Naive thymus-derived CD4-positive, alpha-beta T cell (primary cell): ENCODE data around the gene ATOH8. TPM values are rescaled to one million over a fixed set of nuclear protein-coding genes. Genes with fewer than 3 reads are reported as not detected.
"Not testable (repeated sequence)": the region's sequence is repeated elsewhere in the genome, so short reads cannot be mapped to it uniquely, and the experiment has no call there.

Experiments
- ATAC-seq: fragments of 150-1000 bp; cut with Tn5 transposase; 2 replicates; pipeline ENCODE4 v1.10.0; 2021; ENCODE audit warnings: mild to moderate bottlenecking, moderate library complexity
- CTCF ChIA-PET: fragments of 350-600 bp; sonication (Branson Sonifier 250); formaldehyde crosslinking; loops from one replicate; lab custom pipeline; 2021; ENCODE audit warnings: antibody characterized with exemption; lab: Charles Lee
- POLR2A ChIA-PET: fragments of 350-600 bp; sonication (Branson Sonifier 250); formaldehyde crosslinking; loops from one replicate; lab custom pipeline; 2021; ENCODE audit warnings: antibody characterized with exemption, inconsistent platforms; lab: Charles Lee
- DNase-seq, 9 donors: peaks; one replicate each; pipeline versions ENCODE4 v3.0.0 to v3.0.0-alpha.2; 2020 to 2022; ENCODE audit warnings: mixed read lengths in 1 of 9
- H3K27ac ChIP-seq: one replicate; pipeline ENCODE4 v1.7.0; 2013; ENCODE audit warnings: mild to moderate bottlenecking, low read depth, low read length, moderate library complexity
- H3K27me3 ChIP-seq, 2 donors: one replicate each; pipeline ENCODE4 v1.7.0; 2013; ENCODE audit warnings: low read length in 2 of 2, mild to moderate bottlenecking in 2 of 2, moderate library complexity in 2 of 2; ENCODE audit not compliant: control insufficient read depth in 2 of 2, insufficient read depth in 2 of 2
- H3K36me3 ChIP-seq, 3 experiments: 1 replicate in 2 of 3; 2 replicates in 1 of 3; pipeline ENCODE4 v1.7.0; 2013; ENCODE audit warnings: low read length in 3 of 3, mild to moderate bottlenecking in 3 of 3, moderate library complexity in 1 of 3; ENCODE audit not compliant: insufficient read depth in 3 of 3, control insufficient read depth in 2 of 3
- H3K4me1 ChIP-seq, 2 donors: one replicate each; pipeline ENCODE4 v1.7.0; 2013; ENCODE audit warnings: low read length in 2 of 2, mild to moderate bottlenecking in 2 of 2, moderate library complexity in 1 of 2; ENCODE audit not compliant: control insufficient read depth in 2 of 2, insufficient read depth in 2 of 2
- H3K4me3 ChIP-seq: 2 replicates; pipeline ENCODE4 v1.7.0; 2013; ENCODE audit warnings: mild to moderate bottlenecking, low read length
- H3K9me3 ChIP-seq, 3 experiments: 1 replicate in 2 of 3; 2 replicates in 1 of 3; pipeline ENCODE4 v1.7.0; 2013; ENCODE audit warnings: low read length in 3 of 3; ENCODE audit not compliant: control insufficient read depth in 2 of 3
- H3K27ac Mint-ChIP-seq, 9 donors: one replicate each; pipeline ENCODE4 v1.8.0; 2020 to 2022; ENCODE audit warnings: mixed read lengths in 9 of 9, mild to moderate bottlenecking in 8 of 9, moderate library complexity in 5 of 9, inconsistent platforms in 2 of 9
- H3K27me3 Mint-ChIP-seq, 5 donors: one replicate each; pipeline ENCODE4 v1.8.0; 2021 to 2022; ENCODE audit warnings: mixed read lengths in 5 of 5, mild to moderate bottlenecking in 1 of 5
- H3K36me3 Mint-ChIP-seq, 5 donors: one replicate each; pipeline ENCODE4 v1.8.0; 2020 to 2022; ENCODE audit warnings: mixed read lengths in 5 of 5, mild to moderate bottlenecking in 3 of 5, inconsistent platforms in 1 of 5
- H3K4me1 Mint-ChIP-seq, 7 donors: one replicate each; pipeline ENCODE4 v1.8.0; 2020 to 2022; ENCODE audit warnings: mixed read lengths in 7 of 7, mild to moderate bottlenecking in 3 of 7, inconsistent platforms in 1 of 7
- H3K4me3 Mint-ChIP-seq, 10 donors: one replicate each; pipeline ENCODE4 v1.8.0; 2020 to 2022; ENCODE audit warnings: mild to moderate bottlenecking in 10 of 10, mixed read lengths in 10 of 10, moderate library complexity in 6 of 10, inconsistent platforms in 2 of 10
- H3K9me3 Mint-ChIP-seq, 11 donors: one replicate each; pipeline ENCODE4 v1.8.0; 2020 to 2022; ENCODE audit warnings: mixed read lengths in 11 of 11, mild to moderate bottlenecking in 4 of 11, inconsistent platforms in 1 of 11, moderate library complexity in 1 of 11
- intact Hi-C, 2 donors: fragments of 100-400 bp; cut with micrococcal nuclease; formaldehyde crosslinking; loops; one replicate each; pipeline ENCODE4 v1.15.1; 2023
- polyA plus RNA-seq, 2 donors: library from polyadenylated mRNA; unstranded; fragments of 300-500 nt; fragmentation: Illumina TruSeq; gene quantifications; one replicate each; pipeline ENCODE4 v1.2.3, GENCODE V29; 2021
- total RNA-seq, 6 experiments: library from RNA in 5 of 6; stranded (reverse) in 5 of 6; gene quantifications; 1 replicate in 5 of 6; 2 replicates in 1 of 6; pipeline ENCODE4 v1.2.3 and lab custom pipeline; 2021 to 2026

Gene ATOH8
- total and polyA plus RNA-seq, 7 experiments from 2014 or later, result 0.42 to 0.73 TPM; not detected in 5

GRCh38 chr2:85711578-85712060, 42.2 kb upstream of the ATOH8 start:
- H3K27ac Mint-ChIP-seq, result peak overlapping the region in 1 of 9 donors; percentile 29
- ChIA-PET POLR2A (no interaction called here), CTCF (interaction anchor here (1.3 kb wide), 1 partner anchor 9 kb away, joined by 3 read pairs; no protein-coding TSS in a partner anchor)
- Histone ChIP-seq H3K36me3 (no peaks in the 10 kb centered on the region), H3K27ac (no peak overlapping the region), H3K4me1 (peaks cover 0 to 3% of the 10 kb centered on the region in 2 donors), H3K27me3 (peaks cover 0 to 4% of the 10 kb centered on the region in 2 donors), H3K4me3 (no peak overlapping the region), H3K9me3 (no peaks in the 10 kb centered on the region)
- H3K4me1 Mint-ChIP-seq, result peaks cover 0 to 75% (median 9%) of the 10 kb centered on the region in 7 donors
- H3K4me3 Mint-ChIP-seq, result no peak overlapping the region
- H3K9me3 Mint-ChIP-seq, result no peaks in the 10 kb centered on the region
- ATAC-seq, result no peak
- peak in 1 of 9 donors; percentile 17 for DNase-seq
- intact Hi-C loops, result no loop called here
- peaks cover 0 to 5% (median 0%) of the 10 kb centered on the region in 5 donors for H3K36me3 Mint-ChIP-seq
- H3K27me3 Mint-ChIP-seq, result peaks cover 0 to 4% (median 3%) of the 10 kb centered on the region in 5 donors

- H3K9me3 Mint-ChIP-seq, result no peaks in the 10 kb centered on the region
- no peak overlapping the region for H3K4me3 Mint-ChIP-seq
- ChIA-PET CTCF (interaction anchor here (1.3 kb wide), 1 partner anchor 9 kb away, joined by 3 read pairs; no protein-coding TSS in a partner anchor), POLR2A (no interaction called here)
- H3K4me1 Mint-ChIP-seq, result peaks cover 0 to 69% (median 9%) of the 10 kb centered on the region in 7 donors
- H3K4me1 ChIP-seq, result no peaks in the 10 kb centered on the region
- H3K27ac Mint-ChIP-seq, result no peak overlapping the region
- no peaks in the 10 kb centered on the region for H3K36me3 ChIP-seq
- H3K9me3 ChIP-seq, result no peaks in the 10 kb centered on the region
- H3K4me3 ChIP-seq, result no peak overlapping the region
- H3K27me3 Mint-ChIP-seq, result peaks cover 0 to 3% (median under 1%) of the 10 kb centered on the region in 5 donors
- ATAC-seq (peak; percentile 31), DNase-seq (peak in 1 of 9 donors; percentile 8)
- H3K27ac ChIP-seq, result no peak overlapping the region
- H3K27me3 ChIP-seq, result peaks cover 0 to 4% of the 10 kb centered on the region in 2 donors
- peaks cover 0 to 4% (median 0%) of the 10 kb centered on the region in 5 donors for H3K36me3 Mint-ChIP-seq
- intact Hi-C loops, result no loop called here
Observed at GRCh38 chr2:85712336-85712735, 41.5 kb upstream of the ATOH8 start.

- Mint-ChIP-seq H3K27me3 (peaks cover 0 to 4% (median 0%) of the 10 kb centered on the region in 5 donors), H3K27ac (peak overlapping the region in 2 of 9 donors; percentile 26 to 40), H3K4me1 (peaks cover 0 to 67% (median 9%) of the 10 kb centered on the region in 7 donors), H3K4me3 (no peak overlapping the region), H3K36me3 (peaks cover 0 to 4% (median 0%) of the 10 kb centered on the region in 5 donors), H3K9me3 (no peaks in the 10 kb centered on the region)
- intact Hi-C loops, result no loop called here
- ATAC-seq, result no peak
- Histone ChIP-seq H3K4me3 (no peak overlapping the region), H3K4me1 (no peaks in the 10 kb centered on the region), H3K27ac (no peak overlapping the region), H3K27me3 (no peaks in the 10 kb centered on the region), H3K9me3 (no peaks in the 10 kb centered on the region), H3K36me3 (no peaks in the 10 kb centered on the region)
- peak in 1 of 9 donors; percentile 2 for DNase-seq
- ChIA-PET CTCF (interaction anchor here (1.3 kb wide), 1 partner anchor 10 kb away, joined by 3 read pairs; no protein-coding TSS in a partner anchor), POLR2A (no interaction called here)
Observed at GRCh38 chr2:85712849-85713612, 40.8 kb upstream of the ATOH8 start.

GRCh38 chr2:85713836-85714235, 40.0 kb upstream of the ATOH8 start:
- intact Hi-C loops, result no loop called here
- Histone ChIP-seq H3K4me3 (no peak overlapping the region), H3K9me3 (no peaks in the 10 kb centered on the region), H3K36me3 (no peaks in the 10 kb centered on the region), H3K27me3 (no peaks in the 10 kb centered on the region), H3K27ac (no peak overlapping the region), H3K4me1 (no peaks in the 10 kb centered on the region)
- Mint-ChIP-seq H3K9me3 (no peaks in the 10 kb centered on the region), H3K4me3 (peak overlapping the region in 1 of 10 donors; percentile 25), H3K27me3 (peaks cover 0 to 4% (median 0%) of the 10 kb centered on the region in 5 donors), H3K27ac (peak overlapping the region in 1 of 9 donors; percentile 86), H3K4me1 (peaks cover 0 to 64% (median 9%) of the 10 kb centered on the region in 7 donors), H3K36me3 (peaks cover 0 to 4% (median 0%) of the 10 kb centered on the region in 5 donors)
- DNase-seq, result no peak
- ChIA-PET POLR2A (no interaction called here), CTCF (interaction anchor here (1.0 kb wide), 1 partner anchor 15 kb away, joined by 3 read pairs; no protein-coding TSS in a partner anchor)
- no peak for ATAC-seq

GRCh38 chr2:85714421-85714820, 39.4 kb upstream of the ATOH8 start:
- CTCF ChIA-PET, result interaction anchor here (1.0 kb wide), 1 partner anchor 15 kb away, joined by 3 read pairs; no protein-coding TSS in a partner anchor
- H3K27ac Mint-ChIP-seq, result peak overlapping the region in 1 of 9 donors; percentile 86

GRCh38 chr2:85714841-85715240, 39.0 kb upstream of the ATOH8 start:
- Mint-ChIP-seq H3K27ac (peak overlapping the region in 2 of 9 donors; percentile 15 to 86), H3K4me1 (peaks cover 0 to 56% (median 9%) of the 10 kb centered on the region in 7 donors), H3K4me3 (peak overlapping the region in 1 of 10 donors; percentile 23), H3K9me3 (no peaks in the 10 kb centered on the region), H3K27me3 (peaks cover 0 to 6% (median 0%) of the 10 kb centered on the region in 5 donors), H3K36me3 (peaks cover 0 to 4% (median 0%) of the 10 kb centered on the region in 5 donors)
- no peaks in the 10 kb centered on the region for H3K9me3 ChIP-seq
- no peak overlapping the region for H3K27ac ChIP-seq
- no peaks in the 10 kb centered on the region for H3K4me1 ChIP-seq
- CTCF ChIA-PET, result interaction anchor here (0.6 to 1.0 kb wide), 2 partner anchors 14 to 48 kb away, joined by 3 read pairs; no protein-coding TSS in a partner anchor
- no peaks in the 10 kb centered on the region for H3K36me3 ChIP-seq
- intact Hi-C loops, result loop anchor here in 1 of 2 donors (1.0 kb wide), 1 partner anchor 8 kb away; no protein-coding TSS in a partner anchor
- POLR2A ChIA-PET, result no interaction called here
- no peak overlapping the region for H3K4me3 ChIP-seq
- ATAC-seq (no peak), DNase-seq (no peak)
- H3K27me3 ChIP-seq, result no peaks in the 10 kb centered on the region

More at GRCh38 chr2:85714421-85714820, 39.4 kb upstream of the ATOH8 start:
- Mint-ChIP-seq H3K4me1 (peaks cover 0 to 60% (median 9%) of the 10 kb centered on the region in 7 donors), H3K4me3 (peak overlapping the region in 1 of 10 donors; percentile 9)
- H3K27me3 Mint-ChIP-seq, H3K36me3 ChIP-seq, H3K4me1 ChIP-seq, H3K27me3 ChIP-seq, H3K27ac ChIP-seq, intact Hi-C loops, ATAC-seq, POLR2A ChIA-PET, H3K36me3 Mint-ChIP-seq, DNase-seq, H3K9me3 ChIP-seq, H3K4me3 ChIP-seq, H3K9me3 Mint-ChIP-seq: not testable (repeated sequence)
